ENCODE data around the gene LCN6.

- TF ChIP-seq POLR2AphosphoS5 (IDR thresholded peaks at IDR 0.05; ENCODE audit: borderline replicate concordance, low read depth, low read length): no peak
- no peak for TF ChIP-seq EZH2 (IDR thresholded peaks at IDR 0.05)
These were observed 29.8 kb downstream of the LCN6 start for GRCh38 chr9:136718345-136719194.
